ENCODE data around the gene GHRL.

DNA sequence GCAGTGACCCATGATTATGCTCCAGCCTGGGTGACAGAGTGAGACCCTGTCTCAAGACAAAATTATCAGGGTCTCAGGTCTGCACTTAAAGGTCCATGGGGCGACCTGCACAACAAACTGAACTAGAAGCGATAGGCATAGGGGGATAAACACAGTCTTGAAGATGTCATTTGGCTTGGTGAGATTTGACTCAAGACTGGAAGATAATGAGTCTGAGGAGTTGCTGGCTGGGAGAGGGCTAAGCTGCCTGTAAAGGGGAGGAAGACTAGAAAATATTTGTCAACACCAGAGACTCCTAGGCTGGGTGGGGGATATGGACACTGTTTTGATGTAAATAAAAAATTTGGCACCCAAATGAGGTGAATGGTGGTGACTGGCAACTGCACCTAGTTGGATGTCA is 19.8 kb downstream of the GHRL start:
- no peak for TF ChIP-seq ZNF274 (IDR thresholded peaks at IDR 0.05; ENCODE audit: low read depth, low read length)
- TF ChIP-seq YY1 (IDR thresholded peaks at IDR 0.05; ENCODE audit: insufficient read depth, insufficient read length) = no peak

All from NT2/D1 (cell line).